Activated CD8-positive, alpha-beta T cell treated with anti-CD3 and anti-CD28 coated beads, Interleukin-2, amount 10 ng/mL, durations not matched to agents 7 days and 5 days (primary cell): Measurements from ENCODE around the gene KEAP1. TPM values are rescaled to one million over a fixed set of nuclear protein-coding genes. Genes with fewer than 3 reads are reported as not detected.
"Not testable (repeated sequence)": the region's sequence is repeated elsewhere in the genome, so short reads cannot be mapped to it uniquely, and the experiment has no call there.

ENCODE experiments used
- ATAC-seq: fragments of 150-1000 bp; cut with Tn5 transposase; one replicate; pipeline ENCODE4 v1.10.0; 2021; ENCODE audit warnings: moderate library complexity
- CTCF ChIA-PET: fragments of 350-600 bp; sonication (Branson Sonifier 250); formaldehyde crosslinking; loops from one replicate; lab custom pipeline; 2021; ENCODE audit warnings: antibody characterized with exemption; lab: Charles Lee
- POLR2A ChIA-PET: fragments of 350-600 bp; sonication (Branson Sonifier 250); formaldehyde crosslinking; loops from one replicate; lab custom pipeline; 2021; ENCODE audit warnings: antibody characterized with exemption; lab: Charles Lee
- DNase-seq: peaks from one replicate; pipeline ENCODE4 v3.0.0-alpha.2; 2020
- H3K27ac Mint-ChIP-seq: one replicate; pipeline ENCODE4 v1.8.0; 2021; ENCODE audit warnings: mild to moderate bottlenecking, mixed read lengths
- H3K27me3 Mint-ChIP-seq: one replicate; pipeline ENCODE4 v1.8.0; 2021; ENCODE audit warnings: low read depth, mixed read lengths
- H3K36me3 Mint-ChIP-seq: one replicate; pipeline ENCODE4 v1.8.0; 2021; ENCODE audit warnings: low read depth, mixed read lengths
- H3K4me1 Mint-ChIP-seq: one replicate; pipeline ENCODE4 v1.8.0; 2021; ENCODE audit warnings: low read depth, mixed read lengths
- H3K4me3 Mint-ChIP-seq: one replicate; pipeline ENCODE4 v1.8.0; 2021; ENCODE audit warnings: mild to moderate bottlenecking, mixed read lengths
- H3K9me3 Mint-ChIP-seq: one replicate; pipeline ENCODE4 v1.8.0; 2022; ENCODE audit warnings: mixed read lengths; ENCODE audit not compliant: insufficient read depth
- total RNA-seq, 2 experiments: library from RNA; stranded (reverse); gene quantifications; one replicate each; pipeline ENCODE4 v1.2.3, GENCODE V29; 2021

KEAP1 gene
- total RNA-seq, 2 experiments from 2014 or later = 89.4 to 92.1 TPM

- no peak for DNase-seq
- Mint-ChIP-seq H3K9me3 (no peaks in the 10 kb centered on the region), H3K4me1 (peaks cover 12% of the 10 kb centered on the region), H3K4me3 (no peak overlapping the region), H3K27me3 (no peaks in the 10 kb centered on the region), H3K27ac (no peak overlapping the region), H3K36me3 (peaks cover 55% of the 10 kb centered on the region)
- no peak for ATAC-seq
- ChIA-PET POLR2A (no interaction called here), CTCF (no interaction called here)
Observed at GRCh38 chr19:10462557-10462956, 40.6 kb downstream of the KEAP1 start.

GRCh38 chr19:10462042-10462441 lies 41.1 kb downstream of the KEAP1 start:
- Mint-ChIP-seq H3K4me1 (peaks cover 12% of the 10 kb centered on the region), H3K36me3 (peaks cover 54% of the 10 kb centered on the region)
- H3K4me3 Mint-ChIP-seq, H3K9me3 Mint-ChIP-seq, ATAC-seq, POLR2A ChIA-PET, H3K27me3 Mint-ChIP-seq, DNase-seq, H3K27ac Mint-ChIP-seq: not testable (repeated sequence)
- CTCF ChIA-PET = interaction anchor here (1.4 kb wide), 1 partner anchor 22 kb away, joined by 7 read pairs; no protein-coding TSS in a partner anchor

- ChIA-PET CTCF (interaction anchor here (1.4 kb wide), 1 partner anchor 22 kb away, joined by 7 read pairs; no protein-coding TSS in a partner anchor), POLR2A (no interaction called here)
- DNase-seq = peak; percentile 87
- peak; percentile 87 for ATAC-seq
- H3K36me3 Mint-ChIP-seq = peaks cover 50% of the 10 kb centered on the region
- peaks cover 12% of the 10 kb centered on the region for H3K4me1 Mint-ChIP-seq
- H3K9me3 Mint-ChIP-seq = no peaks in the 10 kb centered on the region
- no peak overlapping the region for H3K4me3 Mint-ChIP-seq
- no peaks in the 10 kb centered on the region for H3K27me3 Mint-ChIP-seq
- H3K27ac Mint-ChIP-seq = no peak overlapping the region
Observed at GRCh38 chr19:10461047-10461949, 41.9 kb downstream of the KEAP1 start.

- ChIA-PET CTCF (interaction anchor here (0.6 to 1.4 kb wide), 2 partner anchors 23 to 204 kb away, joined by 3 to 7 read pairs; no protein-coding TSS in a partner anchor), POLR2A (no interaction called here)
- no peak overlapping the region for H3K27ac Mint-ChIP-seq
- no peaks in the 10 kb centered on the region for H3K9me3 Mint-ChIP-seq
- H3K27me3 Mint-ChIP-seq = no peaks in the 10 kb centered on the region
- H3K4me1 Mint-ChIP-seq = peaks cover 12% of the 10 kb centered on the region
- ATAC-seq (no peak), DNase-seq (no peak)
- H3K4me3 Mint-ChIP-seq = no peak overlapping the region
- peaks cover 54% of the 10 kb centered on the region for H3K36me3 Mint-ChIP-seq
Observed at GRCh38 chr19:10460714-10461046, 42.5 kb downstream of the KEAP1 start.

- H3K27ac Mint-ChIP-seq, H3K4me3 Mint-ChIP-seq, H3K9me3 Mint-ChIP-seq, ATAC-seq, H3K27me3 Mint-ChIP-seq, POLR2A ChIA-PET, CTCF ChIA-PET, DNase-seq: not testable (repeated sequence)
- Mint-ChIP-seq H3K4me1 (peaks cover 12% of the 10 kb centered on the region), H3K36me3 (peaks cover 44% of the 10 kb centered on the region)
Observed at GRCh38 chr19:10458733-10459132, 44.4 kb downstream of the KEAP1 start.

GRCh38 chr19:10454267-10454666 lies 48.9 kb downstream of the KEAP1 start:
- ATAC-seq (no peak), DNase-seq (no peak)
- Mint-ChIP-seq H3K4me3 (no peak overlapping the region), H3K9me3 (no peaks in the 10 kb centered on the region), H3K27me3 (no peaks in the 10 kb centered on the region), H3K4me1 (peaks cover 20% of the 10 kb centered on the region), H3K27ac (no peak overlapping the region), H3K36me3 (peaks cover 38% of the 10 kb centered on the region)
- ChIA-PET POLR2A (no interaction called here), CTCF (interaction anchor here (0.6 to 2.3 kb wide), 3 partner anchors 29 to 212 kb away, joined by 3 to 6 read pairs (median 5); partner anchors contain the start of gene CDC37)

- DNase-seq (no peak), ATAC-seq (no peak)
- Mint-ChIP-seq H3K4me1 (peaks cover 20% of the 10 kb centered on the region), H3K4me3 (no peak overlapping the region), H3K36me3 (peaks cover 37% of the 10 kb centered on the region), H3K27ac (no peak overlapping the region), H3K9me3 (no peaks in the 10 kb centered on the region), H3K27me3 (no peaks in the 10 kb centered on the region)
- ChIA-PET POLR2A (no interaction called here), CTCF (interaction anchor here (0.6 to 1.5 kb wide), 2 partner anchors 30 to 212 kb away, joined by 3 to 5 read pairs; no protein-coding TSS in a partner anchor)
Observed at GRCh38 chr19:10453852-10454251, 49.3 kb downstream of the KEAP1 start.

DNA sequence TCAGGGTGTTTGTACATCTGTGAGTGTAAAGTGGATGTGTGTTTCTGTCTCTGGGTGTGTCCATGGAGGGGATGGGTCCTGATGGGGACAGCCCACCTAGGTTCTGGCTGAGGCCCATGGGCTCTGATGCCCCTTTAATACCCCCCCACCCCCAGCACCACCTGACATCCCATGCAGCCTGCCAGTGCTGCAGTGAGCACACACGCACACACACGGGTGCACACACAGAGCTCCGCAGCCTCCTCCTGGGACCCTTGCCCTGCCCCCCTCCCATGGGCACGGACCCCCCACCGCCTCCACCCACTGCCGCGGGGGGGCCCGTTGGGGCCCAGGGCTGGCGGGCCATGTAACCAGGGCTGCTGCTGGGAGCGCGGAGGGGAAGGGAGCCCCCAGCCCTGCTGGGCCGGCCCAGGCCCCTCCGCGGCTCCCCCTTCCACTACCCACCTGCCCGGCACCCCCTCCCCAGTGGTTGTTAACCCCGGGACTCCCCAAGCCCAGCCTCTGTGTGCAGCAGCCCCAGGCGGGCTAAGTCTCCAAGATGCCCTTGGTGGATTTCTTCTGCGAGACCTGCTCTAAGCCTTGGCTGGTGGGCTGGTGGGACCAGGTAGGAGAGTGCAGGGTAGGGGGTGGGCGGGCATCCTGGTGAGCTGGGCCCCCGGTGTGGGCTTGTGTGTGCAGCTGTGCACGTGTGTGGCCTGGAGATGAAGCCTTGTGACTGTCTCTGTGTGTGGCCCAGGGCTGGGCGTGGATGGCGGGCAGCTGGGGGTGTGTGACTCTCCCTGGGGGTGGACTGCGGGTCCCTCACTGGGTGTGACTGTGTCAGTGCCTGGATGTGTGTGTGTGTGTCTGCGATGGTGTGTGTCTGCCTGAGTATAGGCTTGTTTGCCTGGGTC lies 50.2 kb downstream of the KEAP1 start:
- H3K27ac Mint-ChIP-seq = no peak overlapping the region
- DNase-seq (no peak), ATAC-seq (no peak)
- peaks cover 20% of the 10 kb centered on the region for H3K4me1 Mint-ChIP-seq
- H3K9me3 Mint-ChIP-seq = no peaks in the 10 kb centered on the region
- ChIA-PET CTCF (no interaction called here), POLR2A (no interaction called here)
- H3K27me3 Mint-ChIP-seq = no peaks in the 10 kb centered on the region
- H3K4me3 Mint-ChIP-seq = no peak overlapping the region
- peaks cover 37% of the 10 kb centered on the region for H3K36me3 Mint-ChIP-seq

DNA sequence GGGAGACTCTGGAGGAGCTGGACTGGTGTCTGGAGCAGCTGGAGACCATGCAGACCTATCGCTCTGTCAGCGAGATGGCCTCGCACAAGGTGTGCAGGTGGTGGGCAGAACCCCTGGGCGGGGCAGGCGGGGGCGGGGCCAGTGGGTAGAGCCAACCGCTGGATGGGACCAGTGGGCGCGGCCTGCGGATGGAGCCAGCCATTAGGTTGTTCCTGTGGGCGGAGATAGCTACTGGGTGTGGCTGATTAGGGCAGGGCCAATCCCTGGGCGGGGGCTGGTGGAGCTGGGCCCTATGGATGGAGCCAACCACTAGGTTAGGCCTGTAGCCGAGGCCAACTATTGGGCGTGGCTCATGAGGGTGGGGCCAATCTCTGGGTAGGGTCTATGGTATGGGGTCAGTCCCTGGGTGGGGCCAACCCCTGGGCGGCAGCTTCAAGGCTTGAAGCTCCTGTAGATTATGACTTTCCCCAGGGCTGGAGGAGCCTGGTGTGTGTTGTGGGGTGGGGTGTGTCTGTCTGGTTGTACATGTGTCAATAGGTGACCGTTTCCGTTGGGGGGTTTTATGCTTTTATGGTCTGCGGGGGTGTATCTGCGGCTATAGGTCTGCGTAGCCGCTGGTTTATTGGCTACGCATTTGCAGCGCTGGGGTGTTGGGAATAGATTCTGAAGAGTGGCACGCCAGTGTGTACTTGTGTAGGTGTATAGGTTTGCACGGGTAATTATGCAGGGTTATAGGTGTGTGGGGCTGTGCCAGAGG lies 52.1 kb downstream of the KEAP1 start:
- H3K4me3 Mint-ChIP-seq = no peak overlapping the region
- no peak for DNase-seq
- ChIA-PET CTCF (interaction anchor here (1.0 kb wide), 1 partner anchor 28 kb away, joined by 3 read pairs; no protein-coding TSS in a partner anchor), POLR2A (no interaction called here)
- H3K4me1 Mint-ChIP-seq = peaks cover 28% of the 10 kb centered on the region
- H3K9me3 Mint-ChIP-seq = no peaks in the 10 kb centered on the region
- peaks cover 43% of the 10 kb centered on the region for H3K36me3 Mint-ChIP-seq
- H3K27me3 Mint-ChIP-seq = no peaks in the 10 kb centered on the region
- peak; percentile 54 for ATAC-seq
- H3K27ac Mint-ChIP-seq = peak overlapping the region; percentile 7

- H3K27ac Mint-ChIP-seq = no peak overlapping the region
- H3K9me3 Mint-ChIP-seq = no peaks in the 10 kb centered on the region
- no peak overlapping the region for H3K4me3 Mint-ChIP-seq
- H3K27me3 Mint-ChIP-seq = no peaks in the 10 kb centered on the region
- ChIA-PET POLR2A (no interaction called here), CTCF (interaction anchor here (0.9 kb wide), 1 partner anchor 29 kb away, joined by 4 read pairs; no protein-coding TSS in a partner anchor)
- DNase-seq (no peak), ATAC-seq (no peak)
- peaks cover 40% of the 10 kb centered on the region for H3K36me3 Mint-ChIP-seq
- peaks cover 29% of the 10 kb centered on the region for H3K4me1 Mint-ChIP-seq
Observed at GRCh38 chr19:10450191-10450852, 52.8 kb downstream of the KEAP1 start.

GRCh38 chr19:10449037-10449436 lies 54.1 kb downstream of the KEAP1 start:
- H3K9me3 Mint-ChIP-seq = no peaks in the 10 kb centered on the region
- H3K36me3 Mint-ChIP-seq = peaks cover 44% of the 10 kb centered on the region
- ChIA-PET POLR2A (no interaction called here), CTCF (no interaction called here)
- H3K27ac Mint-ChIP-seq = peak overlapping the region; percentile 41
- no peaks in the 10 kb centered on the region for H3K27me3 Mint-ChIP-seq
- DNase-seq (no peak), ATAC-seq (no peak)
- no peak overlapping the region for H3K4me3 Mint-ChIP-seq
- peaks cover 29% of the 10 kb centered on the region for H3K4me1 Mint-ChIP-seq
